Right ventricle myocardium inferior (tissue), 1 donor: ENCODE results near the gene DHRS7B. TPM values are rescaled to one million over a fixed set of nuclear protein-coding genes. Genes with fewer than 3 reads are reported as not detected.
"Not testable (repeated sequence)": the region's sequence is repeated elsewhere in the genome, so short reads cannot be mapped to it uniquely, and the experiment has no call there.

Experiments used
- ATAC-seq: fragments of 200-7000 bp; cut with Tn5 transposase; one replicate; pipeline ENCODE4 v1.9.1; 2020; ENCODE audit warnings: mild to moderate bottlenecking, moderate library complexity
- DNase-seq: peaks from one replicate; pipeline ENCODE4 v3.0.0; 2021; ENCODE audit errors: missing footprints
- intact Hi-C: fragments of 100-400 bp; cut with DNase I; formaldehyde crosslinking; loops from one replicate; pipeline ENCODE4 v1.11.0; 2022
- total RNA-seq: library from RNA; stranded (reverse); fragmentation: NEBNext Ultra II Directional; extraction: Animal tissue kit (Norgen Biotek cat#: 25700); gene quantifications from one replicate; pipeline ENCODE4 v1.2.1, GENCODE V29; 2021
- donor health status: DM: no; HTN: yes; CAD: no; lungs with severe emphysema.

Gene DHRS7B
- total RNA-seq, 1 donor from 2014 or later = 28.4 TPM

DNA sequence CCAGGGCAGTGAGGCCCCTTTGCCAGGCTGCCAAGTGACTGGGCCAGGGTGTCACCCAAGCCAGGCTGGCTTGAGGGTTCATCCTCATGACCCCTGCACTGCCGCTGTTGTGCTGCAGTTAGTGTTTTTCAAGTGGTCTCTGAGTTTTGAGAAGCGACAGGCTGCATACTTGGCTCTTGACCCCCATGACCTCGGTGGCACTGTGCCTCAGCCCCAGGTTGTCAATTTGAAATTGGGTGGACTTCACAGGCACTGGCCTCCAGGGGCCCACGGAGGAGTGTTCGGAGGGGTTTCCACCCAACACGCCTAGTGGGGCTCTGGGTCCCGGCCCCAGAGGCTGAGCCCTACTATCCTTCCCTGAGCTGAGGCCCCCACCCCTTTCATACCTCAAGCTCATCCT is 42.7 kb downstream of the DHRS7B start:
- DNase-seq = no peak
- intact Hi-C loops = loop anchor here (5.0 kb wide), 1 partner anchor 42 kb away; the partner anchor contains the start of gene DHRS7B

DNA sequence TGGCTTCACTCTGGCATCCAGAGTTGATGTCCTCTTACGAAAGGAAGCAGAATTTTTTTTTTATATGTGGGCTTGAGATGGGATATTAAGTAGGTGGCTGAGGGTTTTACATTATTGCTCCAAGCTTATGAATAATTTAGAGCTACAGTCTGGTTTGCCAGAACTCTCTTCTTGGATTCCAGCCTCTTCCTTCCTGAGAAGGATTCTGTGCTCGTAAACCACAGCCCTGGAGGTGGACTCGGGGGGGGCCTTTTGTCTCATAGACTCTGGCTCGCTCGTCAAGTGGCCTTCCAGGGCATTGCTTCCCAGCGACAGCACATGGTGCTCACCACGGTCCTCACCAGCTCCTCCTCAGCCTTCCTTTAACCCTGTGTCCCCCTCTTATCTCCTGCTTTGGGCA is 44.0 kb downstream of the DHRS7B start:
- ATAC-seq = no peak
- DNase-seq = no peak
- intact Hi-C loops = no loop called here

More for the DNA sequence above, 42.7 kb downstream of the DHRS7B start:
- ATAC-seq = no peak

DNA sequence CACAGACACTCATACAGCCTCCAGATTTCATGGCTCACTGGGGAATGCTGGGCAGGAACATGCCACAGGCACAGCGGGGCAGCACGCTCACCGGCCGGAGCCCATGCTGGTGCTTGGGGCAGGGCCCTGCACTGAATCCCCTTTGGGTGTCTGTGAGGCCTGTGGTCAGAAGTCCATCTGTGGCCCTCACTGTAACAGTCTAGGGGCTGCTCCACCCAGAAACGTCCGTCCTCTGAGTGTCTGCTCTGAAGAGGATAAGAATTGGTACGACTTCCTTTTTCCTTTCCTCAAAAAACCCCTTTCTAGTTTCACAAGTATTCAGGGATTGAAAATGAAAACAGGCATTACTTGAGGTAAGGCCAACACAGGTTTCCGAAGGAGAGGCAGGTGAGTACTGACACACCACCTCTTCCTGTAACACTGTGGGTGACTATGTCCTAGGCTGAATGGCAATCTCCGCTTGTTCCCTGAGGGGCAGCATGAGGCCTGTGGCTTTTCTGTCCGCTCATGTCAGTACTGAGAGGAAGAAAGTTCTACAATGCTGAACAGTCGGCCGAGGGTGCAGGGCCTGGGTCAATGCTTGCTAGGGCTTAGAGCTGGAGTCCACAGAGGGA is 44.7 kb downstream of the DHRS7B start:
- intact Hi-C loops = no loop called here
- ATAC-seq = no peak
- no peak for DNase-seq

DNA sequence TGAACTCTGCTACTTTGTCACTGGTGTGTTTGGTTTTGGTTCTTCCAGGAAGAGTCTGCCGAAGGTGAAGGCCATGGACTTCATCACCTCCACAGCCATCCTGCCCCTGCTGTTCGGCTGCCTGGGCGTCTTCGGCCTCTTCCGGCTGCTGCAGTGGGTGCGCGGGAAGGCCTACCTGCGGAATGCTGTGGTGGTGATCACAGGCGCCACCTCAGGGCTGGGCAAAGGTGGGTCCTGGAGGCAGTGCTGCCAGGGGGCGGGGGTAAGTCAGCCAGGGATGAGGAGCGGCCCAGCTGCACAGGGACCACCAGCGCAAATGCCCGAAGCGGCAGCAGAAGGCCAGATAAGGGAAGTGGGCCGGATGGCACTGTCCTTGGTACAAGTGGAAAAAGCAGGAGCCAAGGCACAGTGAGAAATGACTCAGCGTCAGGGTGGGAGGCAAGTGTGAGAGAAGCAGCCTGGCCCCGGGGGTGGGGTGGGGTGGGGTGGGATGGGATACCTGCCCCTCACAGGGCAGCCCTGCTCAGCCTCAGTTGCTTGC is 45.3 kb downstream of the DHRS7B start:
- intact Hi-C loops = no loop called here

DNA sequence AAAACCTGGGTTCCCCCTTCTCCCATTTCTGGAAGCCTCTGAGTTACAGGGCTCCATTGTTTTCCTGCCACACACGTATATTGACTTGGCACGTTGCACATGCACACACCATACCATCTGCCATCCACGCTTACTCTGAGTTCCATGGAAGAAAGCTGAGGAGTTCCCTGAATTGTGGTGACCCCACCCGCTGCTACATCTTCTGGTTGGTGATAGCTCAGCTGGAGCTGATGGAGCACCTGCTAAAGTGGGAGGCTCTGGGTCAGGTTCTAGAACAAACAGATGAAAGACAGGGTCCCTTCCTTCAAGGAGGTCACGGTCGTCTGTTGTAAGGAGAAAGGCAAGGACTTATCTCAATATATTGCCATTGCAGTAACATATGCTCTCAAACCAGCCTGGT is 46.1 kb downstream of the DHRS7B start:
- ATAC-seq = no peak
- intact Hi-C loops = no loop called here
- no peak for DNase-seq

More for the DNA sequence above, 45.3 kb downstream of the DHRS7B start:
- no peak for ATAC-seq
- DNase-seq = no peak

DNA sequence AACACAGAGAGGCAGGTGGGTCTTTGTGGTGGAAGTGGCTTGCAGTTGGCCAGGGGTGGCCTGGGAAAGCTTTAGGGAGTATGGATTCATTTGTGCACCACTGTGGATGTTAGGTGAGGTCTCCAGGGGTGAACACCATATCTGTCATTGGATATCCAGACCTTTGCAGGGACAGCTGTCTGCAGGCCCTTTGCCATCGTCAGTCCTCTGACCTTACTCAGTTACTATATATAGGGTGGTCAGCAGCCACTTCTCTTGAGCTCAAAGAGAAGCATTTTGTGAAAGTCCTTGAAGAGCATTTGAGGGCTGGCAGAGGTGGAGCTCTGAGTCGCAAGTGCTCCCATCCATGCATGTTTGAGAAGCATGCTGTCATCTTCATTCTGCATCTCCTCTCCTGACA is 46.8 kb downstream of the DHRS7B start:
- intact Hi-C loops = no loop called here
- no peak for DNase-seq
- peak; percentile 45 for ATAC-seq

DNA sequence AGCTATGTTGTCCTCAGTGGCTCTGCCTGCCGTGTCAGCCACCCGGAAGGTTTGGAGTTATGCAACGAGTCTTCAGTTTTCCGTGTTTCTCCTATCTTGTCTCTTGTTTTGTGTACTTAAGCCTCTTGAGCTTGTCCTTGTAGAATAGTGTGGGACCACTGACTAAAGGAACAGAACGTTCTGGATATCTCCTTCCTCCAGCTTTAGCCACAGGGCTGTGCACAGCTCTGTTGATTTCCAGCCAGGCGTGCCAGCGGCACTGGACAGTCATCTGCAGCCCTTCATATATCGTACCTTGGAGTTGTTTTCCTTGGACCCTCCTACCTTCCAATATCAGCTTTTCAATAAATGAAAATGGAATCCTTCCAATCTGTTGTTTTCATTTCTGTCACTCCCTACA is 47.4 kb downstream of the DHRS7B start:
- DNase-seq (no peak), ATAC-seq (peak; percentile 70)
- intact Hi-C loops = no loop called here

DNA sequence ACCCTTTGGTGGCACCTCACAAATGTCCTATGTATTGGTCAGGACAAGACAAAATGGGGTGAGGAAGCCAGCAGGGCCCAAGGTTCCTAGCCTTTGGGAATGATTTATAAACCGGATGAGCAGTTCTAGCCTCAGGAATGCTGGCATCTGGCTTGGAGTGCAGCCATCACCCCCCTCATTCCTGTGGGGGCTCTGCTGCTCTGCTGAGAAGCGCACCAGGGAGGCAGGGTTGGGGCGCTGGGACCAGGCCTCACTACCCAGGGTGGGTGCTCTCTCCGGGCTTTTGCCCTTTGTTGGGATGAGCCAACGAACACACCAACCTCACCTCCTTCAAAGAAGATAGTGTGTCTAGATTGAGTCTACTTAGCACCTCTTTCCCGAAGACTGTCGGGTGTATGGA is 47.9 kb downstream of the DHRS7B start:
- DNase-seq (no peak), ATAC-seq (no peak)
- intact Hi-C loops = no loop called here

DNA sequence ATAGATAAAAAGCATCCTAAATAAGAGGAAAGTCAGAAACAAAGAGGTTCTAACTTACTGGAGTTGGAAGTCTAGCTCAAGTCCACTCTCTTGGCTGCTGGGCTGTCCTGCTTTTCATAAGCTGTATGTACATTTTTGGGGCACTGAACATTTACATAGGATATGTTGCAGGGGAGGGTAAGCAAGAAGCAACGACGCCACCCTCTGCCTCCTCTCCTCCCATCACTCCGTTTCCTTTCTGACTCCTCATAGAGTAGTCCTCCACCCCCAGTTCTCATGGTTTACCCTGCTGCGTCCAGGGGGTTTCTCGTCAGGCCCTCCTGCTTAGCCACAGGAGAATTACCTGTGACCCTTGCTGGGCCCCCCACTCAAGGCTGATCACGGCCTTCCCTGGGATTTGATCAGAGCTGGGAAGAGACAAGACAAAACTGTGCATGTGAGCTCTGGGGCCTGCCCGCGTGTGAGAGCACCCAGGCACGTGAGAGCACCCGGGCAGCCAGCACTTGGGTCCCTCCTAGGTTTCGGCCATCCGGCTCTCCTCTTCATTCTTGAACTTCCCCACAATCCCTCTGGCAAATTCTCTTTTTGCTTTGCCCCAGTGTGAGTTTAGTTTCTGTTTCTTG is 50.1 kb downstream of the DHRS7B start:
- intact Hi-C loops = no loop called here
- DNase-seq (no peak), ATAC-seq (no peak)

DNA sequence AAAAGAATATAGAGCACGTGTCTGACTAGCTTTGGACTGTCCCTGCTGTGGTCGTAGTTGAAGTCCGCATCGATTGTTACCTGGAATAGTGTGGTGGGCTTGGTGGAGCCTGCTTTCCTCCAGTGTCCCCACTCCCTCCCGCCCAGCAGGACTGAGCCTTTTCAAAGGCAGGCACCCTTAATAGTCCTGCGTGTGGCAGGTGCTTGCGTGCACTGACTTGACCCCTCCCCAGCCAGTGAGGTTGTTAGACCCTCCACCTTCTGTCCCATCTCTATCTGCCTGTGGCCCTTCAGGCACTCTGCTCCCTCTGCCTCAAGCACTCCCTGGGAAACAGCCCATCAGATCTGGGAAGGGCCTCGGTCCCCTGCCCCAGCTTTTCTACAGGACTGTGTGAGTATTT is 50.6 kb downstream of the DHRS7B start:
- DNase-seq (no peak), ATAC-seq (no peak)
- intact Hi-C loops = no loop called here

DNA sequence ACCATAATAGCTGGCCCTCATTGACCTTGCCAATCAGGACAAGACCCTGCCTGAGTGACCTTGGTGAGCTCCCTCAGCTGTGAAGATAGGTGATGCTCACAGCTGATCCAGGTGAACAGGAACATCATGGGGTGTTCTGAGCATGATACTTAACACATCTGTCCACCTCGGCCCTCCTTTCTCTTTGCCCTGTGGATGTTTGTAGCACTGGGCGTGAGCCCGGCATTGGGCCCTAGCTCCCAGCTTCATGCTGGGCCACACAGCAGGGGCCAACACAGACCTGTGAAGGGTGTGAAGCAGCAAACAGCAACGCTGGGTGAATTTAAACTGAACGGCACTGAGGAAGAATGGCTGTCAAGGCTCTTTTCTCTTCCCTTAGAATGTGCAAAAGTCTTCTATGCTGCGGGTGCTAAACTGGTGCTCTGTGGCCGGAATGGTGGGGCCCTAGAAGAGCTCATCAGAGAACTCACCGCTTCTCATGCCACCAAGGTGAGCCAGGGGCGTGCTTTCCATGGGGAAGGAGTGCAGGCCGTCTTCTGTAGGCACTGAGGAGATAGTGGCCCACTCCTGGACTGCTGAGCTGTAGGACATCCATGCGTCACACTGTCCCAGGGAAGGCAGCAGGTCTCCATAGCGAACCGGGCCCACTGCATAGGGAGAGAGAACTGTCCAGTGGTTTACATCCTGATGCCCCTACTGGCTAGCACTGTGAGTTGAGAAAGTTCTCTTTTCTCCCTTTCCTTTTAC is 51.3 kb downstream of the DHRS7B start:
- ATAC-seq (no peak), DNase-seq (no peak)
- intact Hi-C loops = no loop called here

DNA sequence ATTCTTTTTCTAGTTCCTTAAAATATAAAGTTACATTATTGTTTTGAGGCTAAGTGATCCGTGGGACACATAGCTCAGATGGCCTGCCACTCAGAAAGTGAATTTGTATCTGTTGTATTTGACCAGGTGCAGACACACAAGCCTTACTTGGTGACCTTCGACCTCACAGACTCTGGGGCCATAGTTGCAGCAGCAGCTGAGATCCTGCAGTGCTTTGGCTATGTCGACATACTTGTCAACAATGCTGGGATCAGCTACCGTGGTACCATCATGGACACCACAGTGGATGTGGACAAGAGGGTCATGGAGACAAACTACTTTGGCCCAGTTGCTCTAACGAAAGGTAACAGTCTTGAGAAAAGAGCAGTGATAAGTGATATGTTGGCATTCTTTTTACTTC is 56.7 kb downstream of the DHRS7B start:
- no peak for DNase-seq
- intact Hi-C loops = no loop called here
- no peak for ATAC-seq

DNA sequence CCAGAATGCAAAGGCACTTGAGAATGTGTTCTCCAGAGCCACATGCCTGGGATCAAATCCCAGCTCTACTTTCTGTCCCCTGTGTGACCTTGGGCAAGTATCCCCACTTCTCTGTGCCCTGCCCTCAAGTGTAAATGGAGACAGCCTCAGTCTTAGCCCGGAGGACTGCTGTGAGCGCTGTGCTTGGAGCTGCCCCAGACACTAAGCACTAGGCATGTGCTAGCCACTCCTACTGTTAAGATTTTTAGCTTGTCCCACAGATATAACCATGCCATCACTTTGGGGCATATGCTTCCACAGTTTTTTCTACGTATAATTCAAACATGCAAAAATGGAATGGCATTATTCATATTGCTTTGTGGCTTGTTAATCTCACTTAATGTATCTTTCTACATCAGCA is 57.8 kb downstream of the DHRS7B start:
- no peak for DNase-seq
- intact Hi-C loops = no loop called here
- ATAC-seq = no peak

DNA sequence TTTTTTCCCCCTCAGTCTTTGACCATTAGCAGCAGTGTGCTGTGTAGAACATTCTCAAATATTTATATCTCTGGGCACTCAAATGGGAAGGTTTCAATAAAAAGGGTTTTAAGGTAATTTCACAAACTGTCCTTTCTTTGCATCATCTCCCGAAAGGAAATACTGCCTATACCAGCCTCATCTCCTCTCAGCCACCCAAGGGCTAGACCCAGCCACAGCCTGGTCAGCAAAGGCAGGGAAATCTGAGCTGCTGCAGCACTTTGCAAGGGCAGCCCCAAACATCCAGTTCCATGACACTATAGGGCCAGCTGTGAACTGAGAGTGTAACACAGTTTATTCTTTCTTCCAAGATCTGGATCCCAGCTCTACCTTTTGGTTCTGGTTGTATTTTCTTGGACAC is 58.3 kb downstream of the DHRS7B start:
- ATAC-seq = no peak
- intact Hi-C loops = no loop called here

DNA sequence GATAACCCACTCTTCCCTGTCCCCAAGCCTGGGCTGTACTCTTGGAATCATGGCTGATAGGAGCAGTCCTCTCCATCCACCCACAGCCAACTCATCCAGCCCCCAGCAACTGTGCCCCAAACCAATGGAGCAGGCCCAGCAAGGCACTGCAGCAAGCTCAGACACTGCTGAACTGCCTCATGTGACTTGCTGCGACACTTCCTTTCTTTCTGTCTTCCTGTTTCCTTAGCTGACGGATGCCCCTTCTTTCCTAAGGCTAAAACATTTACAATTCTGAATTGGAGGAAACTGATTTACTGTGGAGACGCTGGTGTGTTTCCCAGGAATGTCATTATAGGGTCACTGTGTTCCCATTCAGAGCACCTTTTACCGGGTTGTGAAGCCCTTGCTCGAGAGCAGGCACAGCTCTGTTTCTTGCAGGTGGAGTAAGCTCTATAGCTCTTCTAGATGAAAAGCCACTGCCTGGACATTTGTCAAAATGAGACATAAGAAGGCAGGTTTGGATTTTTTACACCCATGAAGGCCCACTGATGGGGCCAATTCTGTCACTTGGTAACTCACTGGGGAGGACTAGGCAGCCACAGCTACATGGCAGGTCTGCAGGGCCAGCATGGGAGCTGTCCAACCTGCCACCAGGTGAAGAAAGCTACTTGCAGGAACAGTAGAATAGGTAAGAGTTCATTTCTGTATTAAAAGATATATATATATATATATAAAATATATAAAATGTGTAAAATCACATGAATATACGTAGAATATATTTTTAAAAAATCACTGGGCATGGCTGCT is 59.8 kb downstream of the DHRS7B start:
- no peak for DNase-seq
- intact Hi-C loops = no loop called here
- ATAC-seq = no peak

More for the DNA sequence above, 58.3 kb downstream of the DHRS7B start:
- no peak for DNase-seq

DNA sequence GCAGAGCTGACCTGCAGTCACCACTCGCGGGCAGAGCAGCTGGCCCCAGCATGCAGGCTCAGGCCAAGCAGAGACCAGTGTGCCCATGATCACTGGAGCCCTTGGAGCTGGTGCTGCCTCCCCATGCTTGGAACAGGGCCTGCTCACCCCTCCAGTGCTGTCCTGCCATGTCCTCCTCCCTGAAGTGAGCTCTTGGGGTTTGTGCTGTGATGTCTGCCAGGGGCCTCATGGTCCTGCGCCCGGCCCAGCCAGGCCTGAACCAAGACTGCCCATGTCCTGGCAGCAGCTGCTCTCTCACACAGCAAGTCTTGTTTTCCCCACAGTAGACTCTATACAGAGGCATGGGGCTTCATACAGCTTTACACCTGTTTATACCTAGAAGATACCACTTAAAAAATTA is 62.6 kb downstream of the DHRS7B start:
- intact Hi-C loops = no loop called here
- DNase-seq = no peak
- no peak for ATAC-seq

DNA sequence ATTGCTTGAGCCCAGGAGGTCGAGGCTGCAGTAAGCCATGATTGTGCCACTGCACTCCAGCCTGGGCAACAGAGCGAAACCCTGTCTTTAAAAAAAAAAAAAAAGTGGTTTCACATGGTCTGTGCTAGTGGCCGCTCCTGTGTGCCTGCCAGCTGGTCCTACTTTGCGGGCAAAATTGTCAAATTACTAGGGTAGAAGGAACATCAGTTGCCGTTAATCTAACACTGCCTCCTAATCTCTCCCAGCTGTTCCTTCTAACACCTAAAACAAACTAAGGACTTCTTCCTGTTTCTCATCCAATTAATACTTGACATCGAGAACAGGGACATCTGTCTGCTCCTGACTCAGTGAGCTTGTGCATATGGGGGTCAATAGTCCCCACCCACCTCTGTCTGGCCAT is 63.3 kb downstream of the DHRS7B start:
- DNase-seq (no peak), ATAC-seq (no peak)
- intact Hi-C loops = no loop called here

DNA sequence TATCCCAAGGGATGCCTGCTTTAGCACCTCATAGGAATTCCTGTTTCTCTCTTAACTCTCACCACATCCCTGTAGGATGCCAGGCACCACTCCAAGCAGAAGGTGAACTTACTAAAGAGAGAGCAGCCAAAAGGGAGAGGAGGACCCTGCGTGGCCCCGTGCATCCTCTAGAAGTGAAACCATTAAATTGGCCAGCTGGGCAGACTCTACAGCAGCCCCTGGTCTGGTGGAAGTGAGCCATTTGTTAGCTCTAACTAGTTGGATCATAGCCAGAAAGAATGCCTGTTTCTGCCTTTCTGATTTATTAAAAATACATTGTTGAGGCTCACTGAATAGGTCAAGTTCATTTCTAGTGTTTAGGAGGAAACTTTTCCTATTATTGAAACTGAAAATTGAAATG is 64.9 kb downstream of the DHRS7B start:
- no peak for DNase-seq
- intact Hi-C loops = no loop called here
- ATAC-seq = no peak

DNA sequence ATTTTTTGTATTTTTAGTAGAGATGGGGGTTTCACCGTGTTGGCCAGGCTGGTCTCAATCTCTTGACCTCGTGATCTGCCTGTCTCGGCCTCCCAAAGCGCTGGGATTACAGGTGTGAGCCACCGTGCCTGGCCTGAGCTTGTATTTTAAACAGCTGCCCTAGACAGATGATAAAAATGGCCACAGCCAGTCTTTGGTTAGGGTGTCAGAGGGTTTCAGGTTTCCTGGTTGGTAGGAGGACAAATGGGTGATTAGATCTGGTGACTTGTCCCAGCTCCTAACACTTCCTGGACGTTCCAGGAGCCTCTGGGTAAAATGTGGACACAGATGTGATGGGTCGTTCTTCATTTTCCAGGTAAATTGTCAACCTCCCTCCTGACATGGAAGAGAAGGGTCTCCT is 65.7 kb downstream of the DHRS7B start:
- ATAC-seq, intact Hi-C loops, DNase-seq: not testable (repeated sequence)
